Natural killer cell (primary cell): ENCODE measurements around the gene ASTN2. TPM values are rescaled to one million over a fixed set of nuclear protein-coding genes. Genes with fewer than 3 reads are reported as not detected.

Experiments
- ATAC-seq, 3 donors: fragments of 150-1000 bp in 2 of 3; fragments of 200-7000 bp in 1 of 3; cut with Tn5 transposase; 1 replicate in 1 of 3; 2 replicates in 2 of 3; pipeline ENCODE4 v1.10.0; 2021; ENCODE audit warnings: mild to moderate bottlenecking in 2 of 3, moderate library complexity in 2 of 3
- DNase-seq, 2 donors: peaks; one replicate each; pipeline versions ENCODE4 v3.0.0 to v3.0.0-alpha.2; 2013 to 2021; ENCODE audit warnings: mixed read lengths in 1 of 2
- H3K27ac ChIP-seq: one replicate; pipeline ENCODE4 v1.5.1; 2013; ENCODE audit warnings: mild to moderate bottlenecking, low read length
- H3K27me3 ChIP-seq: one replicate; pipeline ENCODE4 v1.6.1; 2013; ENCODE audit warnings: low read length; ENCODE audit not compliant: control insufficient read depth, insufficient read depth
- H3K36me3 ChIP-seq: one replicate; pipeline ENCODE4 v1.6.1; 2013; ENCODE audit warnings: low read length; ENCODE audit not compliant: control insufficient read depth, insufficient read depth
- H3K4me1 ChIP-seq: one replicate; pipeline ENCODE4 v1.6.1; 2013; ENCODE audit warnings: low read length; ENCODE audit not compliant: control insufficient read depth, insufficient read depth
- H3K4me3 ChIP-seq: one replicate; pipeline ENCODE4 v1.5.1; 2013; ENCODE audit warnings: low read length
- H3K9me3 ChIP-seq: one replicate; pipeline ENCODE4 v1.6.1; 2013; ENCODE audit warnings: low read length; ENCODE audit not compliant: control insufficient read depth, insufficient read depth
- H3K27ac Mint-ChIP-seq, 2 donors: one replicate each; pipeline ENCODE4 v1.8.0; 2022; ENCODE audit warnings: mild to moderate bottlenecking in 2 of 2, mixed read lengths in 2 of 2, moderate library complexity in 1 of 2
- H3K27me3 Mint-ChIP-seq, 2 donors: one replicate each; pipeline ENCODE4 v1.8.0; 2022; ENCODE audit warnings: low read depth in 2 of 2, mixed read lengths in 2 of 2
- H3K36me3 Mint-ChIP-seq: one replicate; pipeline ENCODE4 v1.8.0; 2022; ENCODE audit warnings: mixed read lengths
- H3K4me1 Mint-ChIP-seq, 2 donors: one replicate each; pipeline ENCODE4 v1.8.0; 2022; ENCODE audit warnings: mixed read lengths in 2 of 2
- H3K4me3 Mint-ChIP-seq: one replicate; pipeline ENCODE4 v1.8.0; 2022; ENCODE audit warnings: mild to moderate bottlenecking, moderate library complexity, mixed read lengths
- H3K9me3 Mint-ChIP-seq, 2 donors: one replicate each; pipeline ENCODE4 v1.8.0; 2022; ENCODE audit warnings: mixed read lengths in 2 of 2
- CTCF ChIP-seq: fragments of 200-600 bp; IDR thresholded peaks from one replicate; pipeline ENCODE4 v1.8.0; 2022; ENCODE audit warnings: antibody characterized with exemption
- WGBS: methylation state at CpG from one replicate; pipeline ENCODE4 v1.1.7; 2013; ENCODE audit warnings: missing lambda C conversion rate; ENCODE audit not compliant: insufficient coverage; 5-methylcytosine and 5-hydroxymethylcytosine counted together
- intact Hi-C: fragments of 100-400 bp; cut with micrococcal nuclease; formaldehyde crosslinking; loops from one replicate; pipeline ENCODE4 v1.14.2; 2022
- total RNA-seq, 4 donors: library from RNA; stranded (reverse); fragments of 120-200 nt in 1 of 4; gene quantifications; one replicate each; pipeline versions ENCODE4 v1.2.3 to v1.2.4, GENCODE V29; 2013 to 2022

The ASTN2 gene
- total RNA-seq, 3 donors from 2014 or later (not counting 1 experiment from before 2014, with no cell fraction given): 3.0 to 3.5 (median 3.2) TPM

DNA sequence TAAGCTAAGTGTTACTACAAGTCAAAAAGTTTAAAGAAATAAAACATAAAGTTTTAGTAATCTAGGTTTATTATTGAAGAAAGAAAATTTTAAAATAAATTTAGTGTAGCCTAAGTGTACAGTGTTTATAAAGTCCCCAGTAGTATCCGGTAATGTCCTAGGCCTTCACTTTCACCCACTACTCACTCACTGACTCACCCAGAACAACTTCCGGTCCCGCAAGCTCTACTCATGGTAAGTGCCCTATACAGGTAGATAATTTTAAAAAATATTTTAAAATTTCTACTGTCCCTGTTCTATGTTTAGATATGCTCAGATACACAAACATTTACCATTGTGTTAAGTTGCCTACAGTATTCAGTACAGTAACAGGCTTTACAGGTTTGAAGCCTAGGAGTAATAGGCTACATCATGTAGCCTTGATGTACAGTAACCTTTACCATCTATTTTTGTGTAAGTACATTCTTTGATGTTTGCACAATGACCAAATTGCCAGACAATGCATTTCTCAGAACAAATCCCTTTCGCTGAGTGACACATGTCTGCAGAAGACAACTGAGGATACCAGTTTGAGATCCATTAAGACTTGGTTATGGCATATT is 474.1 kb downstream of the ASTN2 start:
- Histone ChIP-seq H3K36me3 (no peaks in the 10 kb centered on the region), H3K27ac (no peak overlapping the region), H3K4me3 (no peak overlapping the region), H3K27me3 (no peaks in the 10 kb centered on the region), H3K9me3 (no peaks in the 10 kb centered on the region), H3K4me1 (no peaks in the 10 kb centered on the region)
- TF ChIP-seq CTCF: no peak
- ATAC-seq (no peak), DNase-seq (no peak)
- Mint-ChIP-seq H3K27me3 (no peaks in the 10 kb centered on the region), H3K36me3 (no peaks in the 10 kb centered on the region), H3K27ac (no peak overlapping the region), H3K4me3 (no peak overlapping the region), H3K9me3 (peaks cover 6 to 11% of the 10 kb centered on the region in 2 donors), H3K4me1 (no peaks in the 10 kb centered on the region)
- 87% methylated on average over 1 of the region's 4 CpGs for WGBS
- intact Hi-C loops: no loop called here

GRCh38 chr9:116939614-116940013 is 475.2 kb downstream of the ASTN2 start:
- Mint-ChIP-seq H3K27me3 (no peaks in the 10 kb centered on the region), H3K4me3 (no peak overlapping the region), H3K9me3 (peaks cover 6 to 14% of the 10 kb centered on the region in 2 donors), H3K36me3 (no peaks in the 10 kb centered on the region), H3K27ac (no peak overlapping the region), H3K4me1 (no peaks in the 10 kb centered on the region)
- no peak overlapping the region for H3K27ac ChIP-seq
- no peaks in the 10 kb centered on the region for H3K36me3 ChIP-seq
- intact Hi-C loops: no loop called here
- no peaks in the 10 kb centered on the region for H3K4me1 ChIP-seq
- TF ChIP-seq CTCF: no peak
- no peaks in the 10 kb centered on the region for H3K27me3 ChIP-seq
- no peak for DNase-seq
- ATAC-seq: no peak
- WGBS: 74% methylated on average over 3 of the region's 3 CpGs
- no peaks in the 10 kb centered on the region for H3K9me3 ChIP-seq
- no peak overlapping the region for H3K4me3 ChIP-seq

DNA sequence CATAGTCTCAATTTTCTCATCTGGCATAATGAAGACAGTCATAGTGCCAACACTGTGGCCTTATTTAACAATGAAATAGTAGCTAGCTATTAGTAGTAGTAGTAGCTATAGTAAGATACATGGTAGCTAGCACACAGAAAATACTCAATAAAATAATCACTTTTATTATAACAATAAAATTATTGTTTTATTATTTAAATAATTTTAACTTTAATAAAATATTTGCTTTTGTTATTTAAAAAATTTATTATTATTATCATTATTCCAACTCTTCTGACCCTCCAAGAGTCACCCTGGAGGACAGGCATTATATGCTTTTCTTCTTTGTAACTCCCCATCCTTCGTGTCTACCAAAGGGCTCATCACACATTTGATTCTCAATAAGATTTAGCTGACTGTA is 475.7 kb downstream of the ASTN2 start:
- no peak for TF ChIP-seq CTCF
- intact Hi-C loops: no loop called here
- H3K4me1 Mint-ChIP-seq: no peaks in the 10 kb centered on the region
- H3K27ac Mint-ChIP-seq: no peak overlapping the region
- Histone ChIP-seq H3K4me3 (no peak overlapping the region), H3K36me3 (no peaks in the 10 kb centered on the region), H3K27me3 (no peaks in the 10 kb centered on the region), H3K27ac (no peak overlapping the region), H3K4me1 (no peaks in the 10 kb centered on the region), H3K9me3 (no peaks in the 10 kb centered on the region)
- no peaks in the 10 kb centered on the region for H3K27me3 Mint-ChIP-seq
- peaks cover 6 to 14% of the 10 kb centered on the region in 2 donors for H3K9me3 Mint-ChIP-seq
- no CpG with 5 or more reads among the region's 1 CpG for WGBS
- DNase-seq: no peak
- H3K36me3 Mint-ChIP-seq: no peaks in the 10 kb centered on the region
- ATAC-seq: no peak
- H3K4me3 Mint-ChIP-seq: no peak overlapping the region

DNA sequence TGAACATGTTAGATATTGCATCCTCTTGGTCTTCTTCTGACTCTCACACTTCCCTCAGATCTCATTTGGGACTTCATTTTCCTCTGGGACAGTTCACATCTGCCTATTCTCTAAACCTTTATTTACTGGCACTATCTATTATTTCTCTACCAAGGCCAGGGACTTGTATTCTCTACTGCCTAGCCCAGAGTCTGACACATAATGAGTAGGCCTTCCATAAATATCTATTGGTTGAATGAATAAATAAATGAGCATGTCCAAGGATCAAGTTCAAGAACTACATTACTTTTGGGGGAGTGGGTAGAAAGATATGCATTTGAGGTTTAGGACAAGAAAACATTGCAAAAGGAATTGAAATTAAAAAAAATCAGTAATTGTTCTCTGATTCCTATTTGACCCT is 477.5 kb downstream of the ASTN2 start:
- H3K9me3 Mint-ChIP-seq: peaks cover 6 to 14% of the 10 kb centered on the region in 2 donors
- no peak overlapping the region for H3K27ac Mint-ChIP-seq
- no peaks in the 10 kb centered on the region for H3K27me3 Mint-ChIP-seq
- no peak for TF ChIP-seq CTCF
- H3K4me1 Mint-ChIP-seq: no peaks in the 10 kb centered on the region
- no peaks in the 10 kb centered on the region for H3K9me3 ChIP-seq
- H3K27me3 ChIP-seq: no peaks in the 10 kb centered on the region
- DNase-seq (no peak), ATAC-seq (no peak)
- no peak overlapping the region for H3K27ac ChIP-seq
- no peak overlapping the region for H3K4me3 ChIP-seq
- no peaks in the 10 kb centered on the region for H3K36me3 Mint-ChIP-seq
- intact Hi-C loops: no loop called here
- H3K4me3 Mint-ChIP-seq: no peak overlapping the region
- H3K4me1 ChIP-seq: no peaks in the 10 kb centered on the region
- no peaks in the 10 kb centered on the region for H3K36me3 ChIP-seq
